ENCODE results near the gene TCEAL7. TPM values are rescaled to one million over a fixed set of nuclear protein-coding genes. Genes with fewer than 3 reads are reported as not detected.

Gene TCEAL7
- total and polyA plus RNA-seq, 9 of the 15 experiments (the other 6 are each of a cell fraction or from before 2014, with no cell fraction given) = 0.07 to 0.34 (median 0.13) TPM; not detected in 4

DNA sequence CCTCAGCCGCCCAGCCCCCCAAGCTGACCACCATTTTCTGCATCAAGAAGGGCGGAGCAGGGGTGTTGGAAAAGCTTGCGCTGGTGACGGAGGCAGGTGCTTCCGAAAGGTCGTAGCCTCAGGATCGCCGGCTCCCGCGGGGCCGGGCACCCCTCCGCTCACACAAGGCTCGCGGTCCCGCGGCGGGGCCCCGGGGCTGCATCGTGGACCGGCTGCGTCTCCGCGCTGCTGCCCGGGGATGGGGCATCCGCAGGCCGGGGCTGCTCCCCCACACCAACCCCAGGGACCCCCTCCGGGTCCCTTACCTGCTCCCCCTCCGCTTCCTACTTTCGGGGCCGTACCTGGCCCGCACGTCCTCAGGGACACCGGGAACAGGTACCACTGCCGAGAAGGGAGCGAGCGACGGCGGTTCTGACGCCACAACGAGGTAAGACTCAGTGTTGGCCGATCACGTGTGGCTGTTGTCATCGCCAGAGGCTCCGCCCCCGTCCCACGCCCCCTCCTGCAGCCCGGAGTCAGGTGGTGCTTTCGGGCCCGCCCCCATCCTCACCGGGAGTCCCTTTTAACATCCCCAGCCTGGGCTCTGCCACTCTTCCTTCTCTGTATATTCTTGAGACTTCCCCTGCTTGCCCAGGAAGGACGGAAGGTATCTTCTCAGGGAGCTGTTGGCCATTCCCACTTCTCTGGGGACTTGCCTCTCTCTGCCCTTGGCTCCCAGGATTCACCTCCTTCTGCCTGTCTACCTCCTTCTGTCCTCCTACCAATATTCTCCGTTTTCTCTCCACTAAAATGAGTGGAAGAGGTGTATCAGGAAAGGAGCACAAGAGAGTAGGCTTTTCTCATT, 19.3 kb upstream of the TCEAL7 start, which contains the start of gene BEX2 (continued):
- TF ChIP-seq KHSRP (IDR thresholded peaks at IDR 0.05) (no peak), ZNF316 (IDR thresholded peaks at IDR 0.05) (no peak), E2F6 (IDR thresholded peaks at IDR 0.05; ENCODE audit: borderline replicate concordance in 1 of 2, extremely low read depth in 1 of 2, insufficient read depth in 1 of 2, insufficient read length in 1 of 2, low read depth in 1 of 2, low read length in 1 of 2, poor library complexity in 1 of 2, severe bottlenecking in 1 of 2) (no peak), YBX1 (IDR thresholded peaks at IDR 0.05) (no peak), ZNF239 (CRISPR knock-in tag; IDR thresholded peaks at IDR 0.05) (no peak), GATAD2B (IDR thresholded peaks at IDR 0.05; ENCODE audit: borderline replicate concordance) (no peak), CEBPG (CRISPR knock-in tag; IDR thresholded peaks at IDR 0.05) (peak; percentile 56; the same call in 1 of the 2 replicates), CEBPG (tag; conservative IDR thresholded peaks at IDR 0.05 in 1 of 2, IDR thresholded peaks at IDR 0.05 in 1 of 2) (no peak), FIP1L1 (IDR thresholded peaks at IDR 0.05; ENCODE audit: low read depth, low read length, poor library complexity, severe bottlenecking) (no peak), PHF8 (IDR thresholded peaks at IDR 0.05; ENCODE audit: borderline replicate concordance, low read length) (peak; percentile 41; the same call in 1 of the 2 replicates), U2AF2 (optimal IDR thresholded peaks at IDR 0.05; ENCODE audit: low read depth, low read length) (no peak), NUFIP1 (IDR thresholded peaks at IDR 0.05; ENCODE audit: partially characterized antibody) (no peak), FOXP1 (CRISPR knock-in tag; IDR thresholded peaks at IDR 0.05) (no peak), SMARCA4 (IDR thresholded peaks at IDR 0.05) (no peak), CBX8 (IDR thresholded peaks at IDR 0.05; ENCODE audit: borderline replicate concordance, extremely low read depth, low read depth, low read length, poor library complexity, severe bottlenecking) (no peak), FOSL1 (tag; conservative IDR thresholded peaks at IDR 0.05) (no peak)
- TF ChIP-seq, protein P1, sequence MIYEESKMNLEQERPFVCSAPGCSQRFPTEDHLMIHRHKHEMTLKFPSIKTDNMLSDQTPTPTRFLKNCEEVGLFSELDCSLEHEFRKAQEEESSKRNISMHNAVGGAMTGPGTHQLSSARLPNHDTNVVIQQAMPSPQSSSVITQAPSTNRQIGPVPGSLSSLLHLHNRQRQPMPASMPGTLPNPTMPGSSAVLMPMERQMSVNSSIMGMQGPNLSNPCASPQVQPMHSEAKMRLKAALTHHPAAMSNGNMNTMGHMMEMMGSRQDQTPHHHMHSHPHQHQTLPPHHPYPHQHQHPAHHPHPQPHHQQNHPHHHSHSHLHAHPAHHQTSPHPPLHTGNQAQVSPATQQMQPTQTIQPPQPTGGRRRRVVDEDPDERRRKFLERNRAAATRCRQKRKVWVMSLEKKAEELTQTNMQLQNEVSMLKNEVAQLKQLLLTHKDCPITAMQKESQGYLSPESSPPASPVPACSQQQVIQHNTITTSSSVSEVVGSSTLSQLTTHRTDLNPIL (CRISPR knock-in tag; IDR thresholded peaks at IDR 0.05) = no peak
- TF ChIP-seq, protein P2, sequence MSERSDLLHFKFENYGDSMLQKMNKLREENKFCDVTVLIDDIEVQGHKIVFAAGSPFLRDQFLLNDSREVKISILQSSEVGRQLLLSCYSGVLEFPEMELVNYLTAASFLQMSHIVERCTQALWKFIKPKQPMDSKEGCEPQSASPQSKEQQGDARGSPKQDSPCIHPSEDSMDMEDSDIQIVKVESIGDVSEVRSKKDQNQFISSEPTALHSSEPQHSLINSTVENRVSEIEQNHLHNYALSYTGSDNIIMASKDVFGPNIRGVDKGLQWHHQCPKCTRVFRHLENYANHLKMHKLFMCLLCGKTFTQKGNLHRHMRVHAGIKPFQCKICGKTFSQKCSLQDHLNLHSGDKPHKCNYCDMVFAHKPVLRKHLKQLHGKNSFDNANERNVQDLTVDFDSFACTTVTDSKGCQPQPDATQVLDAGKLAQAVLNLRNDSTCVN (CRISPR knock-in tag; IDR thresholded peaks at IDR 0.05) = no peak

Data from K562 (cell line).